Measurements from ENCODE around the gene EXOSC10. TPM values are rescaled to one million over a fixed set of nuclear protein-coding genes. Genes with fewer than 3 reads are reported as not detected.

The EXOSC10 gene
- total and polyA plus RNA-seq, 9 of the 15 experiments (the other 6 are each of a cell fraction or from before 2014, with no cell fraction given) = 23.4 to 150 (median 105) TPM

GRCh38 chr1:11144570-11145256, 45.0 kb upstream of the EXOSC10 start (continued):
- TF ChIP-seq RREB1 (CRISPR knock-in tag; IDR thresholded peaks at IDR 0.05) = no peak
- TF ChIP-seq HMGXB4 (CRISPR knock-in tag; IDR thresholded peaks at IDR 0.05) = no peak
- no peak for TF ChIP-seq MCM7 (IDR thresholded peaks at IDR 0.05)
- TF ChIP-seq ZNF695 (CRISPR knock-in tag; IDR thresholded peaks at IDR 0.05) = no peak
- TF ChIP-seq SAFB (IDR thresholded peaks at IDR 0.05; ENCODE audit: borderline replicate concordance, low read depth, low read length) = no peak
- TF ChIP-seq USF2 (CRISPR knock-in tag; IDR thresholded peaks at IDR 0.05) = no peak
- TF ChIP-seq CXXC5 (CRISPR knock-in tag; IDR thresholded peaks at IDR 0.05) = no peak
- no peak for TF ChIP-seq CBX2 (IDR thresholded peaks at IDR 0.05; ENCODE audit: insufficient read depth, low read length, poor library complexity, severe bottlenecking)
- TF ChIP-seq RBM34 (IDR thresholded peaks at IDR 0.05; ENCODE audit: borderline replicate concordance, insufficient read depth, low read length) = no peak
- TF ChIP-seq FOXJ2 (tag; IDR thresholded peaks at IDR 0.05) = no peak
- TF ChIP-seq NELFE (IDR thresholded peaks at IDR 0.05; ENCODE audit: insufficient read depth, insufficient read length) = no peak
- TF ChIP-seq BRF1 (IDR thresholded peaks at IDR 0.05; ENCODE audit: borderline replicate concordance, extremely low read depth, insufficient read length) = no peak
- no peak for TF ChIP-seq ZNF696 (CRISPR knock-in tag; conservative IDR thresholded peaks at IDR 0.05)
- TF ChIP-seq CBX8 (IDR thresholded peaks at IDR 0.05; ENCODE audit: borderline replicate concordance, extremely low read depth, low read depth, low read length, poor library complexity, severe bottlenecking) = no peak

All from K562 (cell line).